Fibroblast of lung (primary cell): Measurements from ENCODE around the gene NT5DC1.

Experiments used
- EZH2 ChIP-seq: IDR thresholded peaks from 2 replicates; pipeline ENCODE4 v1.5.1; 2012; ENCODE audit warnings: low read length, control low read depth, mild to moderate bottlenecking; ENCODE audit errors: missing control alignments
- TF ChIP-seq, protein P1 (sequence below), 2 donors: IDR thresholded peaks in 1 of 2; conservative IDR thresholded peaks in 1 of 2; 1 replicate in 1 of 2; 2 replicates in 1 of 2; pipeline ENCODE4 v1.5.1; 2011 to 2012; ENCODE audit warnings: low read length in 2 of 2, control low read depth in 1 of 2, inconsistent platforms in 1 of 2, low read depth in 1 of 2, mild to moderate bottlenecking in 1 of 2

DNA sequence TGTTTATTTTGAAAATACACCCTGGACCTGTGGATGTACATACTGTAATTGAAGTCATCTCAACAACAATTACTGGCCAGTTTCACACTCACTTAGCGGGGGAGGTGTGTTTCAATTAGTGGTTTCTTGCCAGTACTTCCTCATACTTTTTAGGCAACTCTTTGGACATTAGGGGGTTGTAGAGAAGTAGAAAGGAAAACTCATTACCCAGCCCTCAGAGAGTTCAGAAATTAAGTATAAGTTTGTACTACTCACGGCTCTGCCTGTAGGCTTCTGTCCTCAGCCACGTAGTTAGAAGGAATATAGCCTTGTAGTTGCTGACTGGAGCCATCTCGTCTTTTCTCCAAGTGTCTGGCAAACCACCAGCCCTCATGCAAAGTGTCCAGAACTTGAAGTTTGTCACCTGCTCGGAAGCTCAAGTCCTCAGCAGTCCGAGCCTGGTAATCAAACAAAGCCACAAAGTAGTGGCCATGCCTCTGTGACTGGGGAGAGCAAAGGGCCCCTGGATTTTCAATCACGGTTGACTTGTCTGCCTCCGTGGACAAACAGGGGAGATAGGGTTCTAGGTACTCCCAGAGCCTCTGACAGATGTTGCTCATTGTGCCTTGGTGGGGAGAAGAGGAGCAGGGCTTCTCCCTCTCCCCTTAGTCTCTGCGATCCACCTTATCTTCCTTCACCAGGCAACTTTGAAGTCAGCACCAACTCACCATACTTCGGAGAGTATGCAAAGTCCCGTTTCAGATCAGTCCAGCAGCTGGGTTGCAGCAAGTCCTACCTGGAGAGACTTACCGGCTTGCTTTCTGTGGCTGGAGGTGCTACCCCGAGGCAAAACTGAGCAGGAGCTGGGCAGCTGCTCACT, 40.7 kb upstream of the NT5DC1 start:
- no peak for TF ChIP-seq EZH2
- TF ChIP-seq, protein P1, sequence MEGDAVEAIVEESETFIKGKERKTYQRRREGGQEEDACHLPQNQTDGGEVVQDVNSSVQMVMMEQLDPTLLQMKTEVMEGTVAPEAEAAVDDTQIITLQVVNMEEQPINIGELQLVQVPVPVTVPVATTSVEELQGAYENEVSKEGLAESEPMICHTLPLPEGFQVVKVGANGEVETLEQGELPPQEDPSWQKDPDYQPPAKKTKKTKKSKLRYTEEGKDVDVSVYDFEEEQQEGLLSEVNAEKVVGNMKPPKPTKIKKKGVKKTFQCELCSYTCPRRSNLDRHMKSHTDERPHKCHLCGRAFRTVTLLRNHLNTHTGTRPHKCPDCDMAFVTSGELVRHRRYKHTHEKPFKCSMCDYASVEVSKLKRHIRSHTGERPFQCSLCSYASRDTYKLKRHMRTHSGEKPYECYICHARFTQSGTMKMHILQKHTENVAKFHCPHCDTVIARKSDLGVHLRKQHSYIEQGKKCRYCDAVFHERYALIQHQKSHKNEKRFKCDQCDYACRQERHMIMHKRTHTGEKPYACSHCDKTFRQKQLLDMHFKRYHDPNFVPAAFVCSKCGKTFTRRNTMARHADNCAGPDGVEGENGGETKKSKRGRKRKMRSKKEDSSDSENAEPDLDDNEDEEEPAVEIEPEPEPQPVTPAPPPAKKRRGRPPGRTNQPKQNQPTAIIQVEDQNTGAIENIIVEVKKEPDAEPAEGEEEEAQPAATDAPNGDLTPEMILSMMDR (conservative IDR thresholded peaks at IDR 0.05 in 1 of 2, IDR thresholded peaks at IDR 0.05 in 1 of 2; ENCODE audit: low read depth in 1 of 2, low read length in 2 of 2), result no peak
